B cell (primary cell): ENCODE results near the gene CTSG. TPM values are rescaled to one million over a fixed set of nuclear protein-coding genes. Genes with fewer than 3 reads are reported as not detected.

Experiments
- ATAC-seq: fragments of 200-7000 bp; cut with Tn5 transposase; one replicate; pipeline ENCODE4 v1.10.0; 2021; ENCODE audit warnings: low read depth, mild to moderate bottlenecking, moderate number of reproducible peaks, moderate library complexity
- CTCF ChIA-PET: fragments of 350-600 bp; sonication (Branson Sonifier 250); formaldehyde crosslinking; loops from one replicate; lab custom pipeline; 2021; ENCODE audit warnings: antibody characterized with exemption, inconsistent platforms; lab: Charles Lee
- POLR2A ChIA-PET: fragments of 350-600 bp; sonication (Branson Sonifier 250); formaldehyde crosslinking; loops from one replicate; lab custom pipeline; 2021; ENCODE audit warnings: antibody characterized with exemption; lab: Charles Lee
- DNase-seq: peaks from one replicate; pipeline ENCODE4 v3.0.0; 2013
- H2AFZ ChIP-seq: 2 replicates; pipeline ENCODE4 v1.6.1; 2012; ENCODE audit warnings: mild to moderate bottlenecking, low read depth, low read length; ENCODE audit not compliant: insufficient read depth, poor library complexity, severe bottlenecking
- H3K27ac ChIP-seq, 2 donors: 1 replicate in 1 of 2; 2 replicates in 1 of 2; pipeline ENCODE4 v1.5.1; 2012 to 2013; ENCODE audit warnings: low read length in 2 of 2, mild to moderate bottlenecking in 2 of 2, moderate library complexity in 1 of 2
- H3K27me3 ChIP-seq, 4 experiments: fragments of 200-600 bp in 1 of 4; sonication (generic) in 1 of 4; replicated peaks in 1 of 4; 1 replicate in 2 of 4; 2 replicates in 2 of 4; pipeline versions ENCODE4 v1.6.1 to v1.7.0; 2013 to 2016; ENCODE audit warnings: low read length in 3 of 4, mild to moderate bottlenecking in 2 of 4, mixed read lengths in 1 of 4, moderate library complexity in 1 of 4; ENCODE audit not compliant: insufficient read depth in 4 of 4, control insufficient read depth in 3 of 4; ENCODE audit errors: control extremely low read depth in 1 of 4
- H3K36me3 ChIP-seq, 2 experiments: replicated peaks in 1 of 2; 1 replicate in 1 of 2; 2 replicates in 1 of 2; pipeline versions ENCODE4 v1.6.1 to v1.7.1; 2013; ENCODE audit warnings: low read length in 1 of 2; ENCODE audit not compliant: insufficient read depth in 2 of 2, control insufficient read depth in 1 of 2; ENCODE audit errors: control extremely low read depth in 1 of 2, extremely low read depth in 1 of 2
- H3K4me1 ChIP-seq, 2 donors: fragments of 200-600 bp in 1 of 2; sonication (generic) in 1 of 2; 1 replicate in 1 of 2; 2 replicates in 1 of 2; pipeline versions ENCODE4 v1.5.1 to v1.6.1; 2013 to 2017; ENCODE audit warnings: low read length in 2 of 2; ENCODE audit not compliant: control insufficient read depth in 2 of 2, insufficient read depth in 2 of 2
- H3K4me2 ChIP-seq: replicated peaks from 2 replicates; pipeline ENCODE3; 2012; ENCODE audit warnings: mild to moderate bottlenecking, low read depth, low read length; ENCODE audit not compliant: poor library complexity, severe bottlenecking
- H3K4me3 ChIP-seq, 5 experiments: fragments of 200-600 bp in 1 of 5; sonication (generic) in 1 of 5; 1 replicate in 3 of 5; 2 replicates in 2 of 5; pipeline versions ENCODE4 v1.5.1 to v1.7.0; 2011 to 2016; ENCODE audit warnings: low read length in 4 of 5, mild to moderate bottlenecking in 4 of 5, low read depth in 2 of 5, control low read depth in 1 of 5, moderate library complexity in 1 of 5; ENCODE audit not compliant: insufficient read depth in 1 of 5; ENCODE audit errors: control extremely low read depth in 1 of 5, extremely low read depth in 1 of 5
- H3K79me2 ChIP-seq: fragments of 200-600 bp; sonication (generic); one replicate; pipeline ENCODE4 v1.6.0; 2016; ENCODE audit warnings: low read length; ENCODE audit not compliant: control insufficient read depth, insufficient read depth
- H3K9ac ChIP-seq: fragments of 200-600 bp; sonication (generic); 2 replicates; pipeline ENCODE4 v1.6.1; 2017; ENCODE audit warnings: mild to moderate bottlenecking, low read length, moderate library complexity
- H3K9me3 ChIP-seq, 3 donors: one replicate each; pipeline versions ENCODE4 v1.6.1 to v1.7.1; 2013; ENCODE audit warnings: low read length in 2 of 3; ENCODE audit not compliant: control insufficient read depth in 2 of 3, insufficient read depth in 1 of 3; ENCODE audit errors: control extremely low read depth in 1 of 3
- H4K20me1 ChIP-seq: 2 replicates; pipeline ENCODE4 v1.6.0; 2012; ENCODE audit warnings: mild to moderate bottlenecking, low read length; ENCODE audit not compliant: insufficient read depth, control insufficient read depth, poor library complexity, severe bottlenecking
- H3K27ac Mint-ChIP-seq: one replicate; pipeline ENCODE4 v1.8.0; 2021; ENCODE audit warnings: mixed read lengths
- H3K27me3 Mint-ChIP-seq: one replicate; pipeline ENCODE4 v1.8.0; 2021; ENCODE audit warnings: mixed read lengths
- H3K4me1 Mint-ChIP-seq: one replicate; pipeline ENCODE4 v1.8.0; 2021; ENCODE audit warnings: mixed read lengths
- H3K4me3 Mint-ChIP-seq: one replicate; pipeline ENCODE4 v1.8.0; 2021; ENCODE audit warnings: mixed read lengths
- H3K9me3 Mint-ChIP-seq: one replicate; pipeline ENCODE4 v1.8.0; 2022; ENCODE audit warnings: mixed read lengths; ENCODE audit not compliant: insufficient read depth
- CTCF ChIP-seq: fragments of 200-600 bp; IDR thresholded peaks from one replicate; pipeline ENCODE4 v1.8.0; 2022; ENCODE audit warnings: antibody characterized with exemption, mild to moderate bottlenecking
- EZH2 ChIP-seq: IDR thresholded peaks from 2 replicates; pipeline ENCODE4 v1.6.1; 2012; ENCODE audit warnings: borderline replicate concordance, low read depth, mild to moderate bottlenecking, moderate library complexity, low read length; ENCODE audit not compliant: insufficient read depth, poor library complexity, severe bottlenecking
- whole genome bisulfite sequencing: methylation state at CpG from one replicate; pipeline ENCODE4 v1.1.5; 2013; ENCODE audit warnings: missing lambda C conversion rate; ENCODE audit not compliant: insufficient coverage; 5-methylcytosine and 5-hydroxymethylcytosine counted together
- intact Hi-C: fragments of 100-400 bp; cut with micrococcal nuclease; formaldehyde crosslinking; loops from one replicate; pipeline ENCODE4 v1.10.0; 2022
- polyA plus RNA-seq: library from polyadenylated mRNA; depleted of rRNA; stranded (reverse); fragments of >200 nt; gene quantifications from 2 replicates; pipeline ENCODE4 v1.2.3, GENCODE V29; 2012
- total RNA-seq, 2 donors: library from RNA; stranded (reverse); fragments of 120-200 nt in 1 of 2; gene quantifications; 1 replicate in 1 of 2; 2 replicates in 1 of 2; pipeline versions ENCODE4 v1.2.3 to v1.2.4, GENCODE V29; 2013 to 2022

Gene CTSG
- total and polyA plus RNA-seq, 2 donors (not counting 1 experiment from before 2014, with no cell fraction given), result not detected

GRCh38 chr14:24566318-24566717, 9.7 kb downstream of the CTSG start:
- ATAC-seq, result no peak
- intact Hi-C loops, result no loop called here
- H3K27me3 Mint-ChIP-seq, result peaks cover 28% of the 10 kb centered on the region
- Histone ChIP-seq H3K9ac (no peak overlapping the region), H3K36me3 (no peaks in the 10 kb centered on the region), H3K27ac (no peak overlapping the region), H2AFZ (no peak overlapping the region), H4K20me1 (no peaks in the 10 kb centered on the region), H3K4me2 (no peak overlapping the region), H3K79me2 (no peaks in the 10 kb centered on the region), H3K9me3 (peaks cover 0 to 32% (median 15%) of the 10 kb centered on the region in 3 donors), H3K4me3 (no peak overlapping the region), H3K27me3 (peaks cover 0 to 3% (median 0%) of the 10 kb centered on the region in 4 experiments), H3K4me1 (no peaks in the 10 kb centered on the region)
- WGBS, result 81% methylated on average over 2 of the region's 2 CpGs
- no peak for DNase-seq
- peaks cover 13% of the 10 kb centered on the region for H3K9me3 Mint-ChIP-seq
- H3K4me3 Mint-ChIP-seq, result no peak overlapping the region
- TF ChIP-seq CTCF (no peak), EZH2 (no peak)
- ChIA-PET CTCF (no interaction called here), POLR2A (no interaction called here)
- H3K27ac Mint-ChIP-seq, result no peak overlapping the region
- H3K4me1 Mint-ChIP-seq, result no peaks in the 10 kb centered on the region

- no peak overlapping the region for H3K4me3 ChIP-seq
- 100% methylated on average over 1 of the region's 2 CpGs for WGBS
- peaks cover 0 to 32% (median 15%) of the 10 kb centered on the region in 3 donors for H3K9me3 ChIP-seq
- H4K20me1 ChIP-seq, result no peaks in the 10 kb centered on the region
- CTCF ChIA-PET, result no interaction called here
- ATAC-seq, result no peak
- TF ChIP-seq EZH2, result no peak
- no peak for TF ChIP-seq CTCF
- H3K4me2 ChIP-seq, result no peak overlapping the region
- peaks cover 0 to 3% (median 0%) of the 10 kb centered on the region in 4 experiments for H3K27me3 ChIP-seq
- Mint-ChIP-seq H3K9me3 (peaks cover 13% of the 10 kb centered on the region), H3K4me3 (no peak overlapping the region), H3K4me1 (no peaks in the 10 kb centered on the region), H3K27me3 (peaks cover 26% of the 10 kb centered on the region), H3K27ac (no peak overlapping the region)
- H3K9ac ChIP-seq, result no peak overlapping the region
- no peak overlapping the region for H2AFZ ChIP-seq
- H3K4me1 ChIP-seq, result no peaks in the 10 kb centered on the region
- DNase-seq, result no peak
- POLR2A ChIA-PET, result no interaction called here
- no peaks in the 10 kb centered on the region for H3K79me2 ChIP-seq
- intact Hi-C loops, result no loop called here
- H3K27ac ChIP-seq, result no peak overlapping the region
- no peaks in the 10 kb centered on the region for H3K36me3 ChIP-seq
Measured at GRCh38 chr14:24565766-24566165, 10.3 kb downstream of the CTSG start.
